ENCODE measurements around the gene CCL21.

The CCL21 gene

DNA sequence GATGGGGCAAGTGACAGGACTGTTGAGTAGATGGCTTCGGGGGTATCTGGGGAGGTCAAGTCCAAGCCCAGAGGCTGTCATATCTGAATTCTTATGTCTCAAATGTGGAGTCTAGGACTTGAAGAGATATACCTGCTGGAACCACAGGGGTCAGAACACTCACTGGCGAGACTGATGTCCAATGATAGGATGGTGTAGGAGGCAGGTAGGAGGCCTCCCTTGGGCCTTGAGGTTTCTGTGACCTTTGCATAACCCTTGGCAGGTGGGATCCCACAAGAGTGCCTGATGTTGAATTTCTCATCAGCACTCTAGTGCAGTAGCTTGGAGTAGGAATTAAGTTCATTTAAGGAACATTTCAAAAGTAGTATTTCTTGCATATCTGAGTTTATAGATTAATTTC, 2.8 kb downstream of the CCL21 start:
- no peak for DNase-seq (ENCODE audit: low read depth)

GRCh38 chr9:34701769-34702736, 7.9 kb downstream of the CCL21 start:
- peak; percentile 72 for DNase-seq (ENCODE audit: low read depth)

DNA sequence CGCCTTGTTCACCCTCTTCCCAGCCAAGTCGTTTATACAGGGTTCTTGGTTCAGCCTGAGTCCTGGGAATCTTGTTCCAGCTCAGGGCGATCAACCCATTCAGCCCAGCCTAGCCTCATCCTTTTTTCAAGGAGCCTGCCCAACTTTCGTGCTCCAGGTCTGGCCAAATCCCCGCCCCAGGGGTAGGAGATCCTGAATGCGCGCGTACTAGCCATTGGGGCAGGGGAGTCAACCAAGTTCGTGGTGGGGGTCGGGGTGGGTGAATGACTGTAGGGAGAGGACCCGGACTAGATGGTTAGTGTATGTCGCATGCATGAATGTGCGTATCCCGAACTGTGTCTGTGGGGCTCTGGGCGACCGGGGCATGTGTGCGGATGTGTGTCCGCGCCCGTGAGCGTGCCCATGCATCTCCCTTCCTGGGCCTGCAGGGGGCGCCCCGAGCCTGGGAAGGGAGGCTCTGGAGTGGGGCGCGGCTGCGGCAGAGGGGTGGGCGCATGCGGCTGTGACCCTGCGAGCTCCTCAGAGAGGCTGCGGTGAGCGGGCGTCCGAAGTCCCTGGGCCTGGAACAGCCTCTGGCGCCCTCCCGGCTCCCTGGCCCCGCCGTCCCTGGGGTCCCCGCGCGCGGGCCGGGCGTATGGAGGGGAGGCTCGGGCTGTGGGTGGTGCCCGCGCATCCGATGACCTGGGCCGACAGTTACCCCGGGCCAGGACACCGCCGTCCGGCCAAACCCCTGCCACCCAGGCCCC, 8.7 kb downstream of the CCL21 start:
- DNase-seq (ENCODE audit: low read depth), result peak; percentile 52

DNA sequence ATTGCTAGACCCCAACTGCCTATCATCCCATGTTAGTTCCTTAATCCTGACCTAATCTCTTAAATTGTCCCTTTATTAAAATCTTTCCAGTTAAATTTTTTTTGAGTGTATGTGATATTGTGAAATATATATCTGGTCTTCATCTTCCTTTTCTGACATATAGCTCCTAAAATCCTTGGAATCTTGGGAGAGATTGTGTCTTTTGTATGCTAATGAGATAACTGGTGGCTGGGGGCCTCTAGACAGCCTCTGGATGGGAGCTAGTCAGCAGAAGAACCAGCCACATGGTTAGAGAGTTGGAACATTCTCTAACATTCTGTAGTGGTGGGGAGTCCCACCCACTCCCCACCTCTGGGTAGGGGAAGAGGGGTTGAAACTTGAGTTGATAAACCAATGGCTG, 15.1 kb downstream of the CCL21 start:
- DNase-seq (ENCODE audit: low read depth), result no peak

DNA sequence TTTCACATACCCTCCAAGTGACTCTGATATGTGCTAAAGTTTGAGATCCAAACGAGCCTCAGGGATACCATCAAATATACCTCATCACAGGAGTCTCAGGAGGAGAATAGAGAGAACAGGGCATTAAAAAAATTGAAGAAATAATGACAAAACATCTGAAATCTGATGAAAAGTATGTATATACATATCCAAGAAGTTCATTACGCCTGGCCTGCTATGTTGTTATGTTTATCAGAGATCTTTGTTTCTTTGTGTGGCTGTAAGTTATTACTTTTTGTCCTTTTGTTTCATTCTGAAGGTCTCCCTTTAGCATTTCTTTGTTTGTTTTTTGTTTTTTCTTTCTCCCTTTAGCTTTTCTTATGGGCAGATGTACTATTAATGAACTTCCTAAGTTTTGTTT, 16.4 kb downstream of the CCL21 start:
- no peak for DNase-seq (ENCODE audit: low read depth)

- no peak for DNase-seq (ENCODE audit: low read depth)
Observed at GRCh38 chr9:34691936-34692315, 18.0 kb downstream of the CCL21 start.

DNA sequence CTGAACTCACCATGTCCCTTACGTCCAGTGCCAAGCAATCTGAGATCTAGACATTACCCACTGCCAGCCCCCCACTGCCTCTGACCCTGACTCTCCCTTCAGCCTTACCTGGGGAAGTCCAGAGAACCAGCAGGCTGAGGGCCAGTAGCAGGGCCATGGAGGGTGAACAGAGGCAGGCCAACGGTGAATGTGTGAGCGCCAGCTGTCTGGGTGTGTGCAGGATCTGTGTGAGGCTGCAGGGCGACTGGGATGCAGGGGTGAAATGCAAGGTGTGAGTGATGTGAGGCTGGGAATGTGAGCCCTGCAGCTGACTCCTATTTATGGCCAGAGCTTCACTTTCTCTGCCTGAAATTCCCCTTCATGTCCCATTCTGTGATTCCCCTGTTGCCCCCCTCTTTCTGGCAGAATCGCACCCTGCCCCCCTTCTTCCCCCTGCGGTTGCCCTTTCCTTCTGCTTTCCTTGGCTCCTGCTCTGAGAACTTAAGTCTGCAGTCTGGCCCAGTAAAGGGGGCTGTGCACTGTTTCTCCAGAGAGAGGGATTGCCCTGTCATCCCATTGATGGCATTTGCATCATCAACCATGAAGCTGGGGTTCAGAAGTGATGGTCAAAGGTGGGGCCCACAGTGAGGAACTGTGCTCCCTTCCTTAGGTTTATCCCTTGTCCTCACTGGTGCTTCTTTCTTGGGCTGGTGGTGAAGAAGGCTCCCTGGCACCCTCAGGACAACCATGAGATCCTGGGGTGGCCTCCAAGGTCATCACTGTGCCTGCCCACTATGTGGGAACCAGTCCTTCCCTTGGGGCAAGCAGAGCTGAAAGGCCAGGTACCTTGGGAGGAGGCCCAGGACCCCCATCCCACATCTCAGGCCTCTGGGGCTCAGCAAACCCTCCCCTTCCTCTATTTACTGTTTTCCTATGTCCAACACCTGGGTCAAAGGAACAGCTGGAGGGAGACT, 18.7 kb downstream of the CCL21 start, which contains the start of gene CCL19:
CCL19 (minus strand) TSS at position 294 of the 953 bp plus-strand sequence; CDS start at position 157, 137 bp downstream.
- no peak for DNase-seq (ENCODE audit: low read depth)

DNA sequence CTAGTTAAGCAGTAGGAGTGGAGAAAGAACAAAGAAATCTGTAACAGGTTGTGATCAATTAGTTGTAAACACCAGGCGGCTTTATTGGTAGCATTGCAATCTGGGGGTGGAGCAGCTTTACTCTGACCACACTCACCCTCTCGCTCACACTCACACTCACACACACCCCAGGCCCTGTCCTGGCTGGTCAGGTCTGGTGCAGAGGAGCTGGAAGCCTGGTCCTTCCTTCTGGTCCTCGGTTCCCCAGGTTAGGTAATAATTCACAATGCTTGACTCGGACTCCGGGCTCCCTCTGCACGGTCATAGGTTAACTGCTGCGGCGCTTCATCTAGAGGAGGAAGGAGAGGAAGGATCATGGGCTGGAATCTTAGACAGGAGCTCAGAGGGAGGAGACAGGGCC, 20.4 kb downstream of the CCL21 start:
- DNase-seq (ENCODE audit: low read depth), result no peak

GRCh38 chr9:34689116-34689470, 20.8 kb downstream of the CCL21 start:
- no peak for DNase-seq (ENCODE audit: low read depth)

- DNase-seq (ENCODE audit: low read depth), result no peak
Observed at GRCh38 chr9:34688329-34689115, 21.4 kb downstream of the CCL21 start.

GRCh38 chr9:34687276-34688030, 22.5 kb downstream of the CCL21 start:
- DNase-seq (ENCODE audit: low read depth), result no peak

- no peak for DNase-seq (ENCODE audit: low read depth)
Observed at GRCh38 chr9:34686732-34687131, 23.2 kb downstream of the CCL21 start.

DNA sequence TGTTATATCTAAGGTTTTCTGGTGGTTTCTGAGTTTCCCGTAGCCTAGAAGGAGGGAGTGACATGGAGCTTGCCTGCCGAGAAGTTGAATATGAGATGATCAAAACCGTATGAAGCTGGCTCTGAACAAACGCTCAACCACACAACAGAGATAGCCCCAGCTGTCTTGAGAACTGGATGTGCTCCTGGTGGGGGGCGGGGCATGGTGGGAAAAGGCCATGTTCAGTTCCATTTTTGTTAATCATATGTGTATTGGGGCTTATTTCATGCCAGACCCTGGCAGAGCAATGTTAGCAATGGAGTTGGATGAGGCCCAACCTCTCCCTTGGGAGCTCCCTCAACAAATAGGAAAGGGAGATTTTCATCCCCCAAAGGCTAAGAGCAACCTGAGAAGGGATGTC, 23.7 kb downstream of the CCL21 start:
- no peak for DNase-seq (ENCODE audit: low read depth)

- DNase-seq (ENCODE audit: low read depth), result no peak
Observed at GRCh38 chr9:34685591-34685990, 24.3 kb downstream of the CCL21 start.

DNA sequence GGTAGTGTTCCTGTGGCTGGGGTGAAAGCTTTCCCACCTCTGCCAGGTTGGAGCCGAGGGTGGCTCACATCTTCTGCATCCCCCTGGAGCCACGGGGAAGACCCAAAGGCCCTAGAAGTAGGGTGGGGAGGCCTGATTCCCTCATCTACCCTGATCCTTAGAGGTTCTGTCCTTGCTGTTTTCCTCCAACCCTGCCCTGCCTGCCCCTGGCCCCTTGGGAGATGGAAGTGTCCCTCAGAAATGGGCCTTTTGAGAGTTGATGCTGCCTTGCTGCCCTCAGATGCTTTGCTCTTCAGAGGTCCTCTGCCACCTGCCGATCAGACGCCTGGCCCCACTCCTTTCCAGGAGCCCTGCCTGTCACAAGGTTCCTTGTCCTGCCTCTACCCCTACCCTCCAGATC, 25.1 kb downstream of the CCL21 start:
- DNase-seq (ENCODE audit: low read depth), result no peak

- no peak for DNase-seq (ENCODE audit: low read depth)
Observed at GRCh38 chr9:34684145-34684544, 25.8 kb downstream of the CCL21 start.

GRCh38 chr9:34675869-34676268, 34.1 kb downstream of the CCL21 start:
- DNase-seq (ENCODE audit: low read depth), result no peak

DNA sequence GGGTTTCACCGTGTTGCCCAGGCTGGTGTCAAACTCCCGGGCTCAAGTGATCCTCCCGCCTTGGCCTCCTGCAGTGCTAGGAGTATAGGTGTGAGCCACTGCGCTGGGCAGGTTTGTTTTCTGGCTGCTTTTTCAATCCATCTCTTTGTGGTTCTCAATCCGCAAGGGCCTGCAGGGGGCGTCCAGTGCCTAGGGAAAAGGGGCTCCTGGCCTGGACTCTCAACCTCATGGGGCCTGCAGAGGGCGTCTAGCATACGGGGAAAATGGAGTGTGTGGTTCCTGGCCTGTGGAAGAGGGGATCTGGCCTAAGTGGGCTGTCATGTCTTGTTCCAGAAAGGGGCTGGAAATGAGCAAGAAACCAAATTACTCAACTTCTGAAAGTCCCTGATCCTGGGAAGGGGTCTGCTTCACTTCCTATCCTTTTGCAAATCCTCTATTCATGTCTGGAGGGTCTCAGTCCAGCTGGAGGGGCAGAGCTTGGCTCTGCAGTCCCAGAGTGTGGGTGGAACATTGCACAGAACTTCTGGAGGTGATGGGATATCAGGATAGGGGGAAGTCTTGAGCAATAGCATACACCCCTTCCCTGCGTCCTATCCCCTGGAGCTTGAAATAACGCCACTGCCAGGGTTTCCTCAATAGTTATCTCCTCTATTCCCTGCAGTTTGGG, 34.8 kb downstream of the CCL21 start:
- peak; percentile 32 for DNase-seq (ENCODE audit: low read depth)

- DNase-seq (ENCODE audit: low read depth), result no peak
Observed at GRCh38 chr9:34674440-34674839, 35.5 kb downstream of the CCL21 start.

GRCh38 chr9:34671307-34671706, 38.6 kb downstream of the CCL21 start:
- no peak for DNase-seq (ENCODE audit: low read depth)
